GM21723 (cell line): ENCODE results near the gene C17orf58.
A peak's percentile ranks its signal among the peaks of the same experiment; 100 is the strongest.
"Not testable (repeated sequence)": the region's sequence is repeated elsewhere in the genome, so short reads cannot be mapped to it uniquely, and the experiment has no call there.

ENCODE experiments used
- ATAC-seq: cut with Tn5 transposase; IDR thresholded peaks from one replicate; pipeline ENCODE4 v1.9.1; 2021; ENCODE audit warnings: mild to moderate bottlenecking, moderate library complexity; ENCODE audit not compliant: unreplicated experiment

C17orf58 gene

DNA sequence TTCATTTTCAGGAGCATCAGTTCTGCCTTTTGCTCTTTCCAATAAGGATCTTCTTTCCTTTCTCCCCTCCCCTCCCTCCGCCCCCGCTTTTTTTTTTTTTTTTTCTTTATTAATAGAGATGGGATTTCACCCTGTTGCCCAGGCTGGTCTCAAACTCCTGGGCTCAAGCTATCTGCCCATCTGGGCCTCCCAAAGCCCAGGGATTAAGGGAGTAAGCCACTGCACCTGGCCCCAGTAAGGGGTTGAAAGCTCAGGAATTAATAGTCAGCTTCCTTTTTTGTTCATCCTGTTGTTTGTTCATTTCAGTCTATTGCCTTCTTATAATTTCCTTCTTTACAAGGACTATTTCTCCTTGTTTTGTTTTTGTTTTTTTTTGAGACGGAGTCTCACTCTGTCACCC is 7.9 kb upstream of the C17orf58 start:
- ATAC-seq = no peak

DNA sequence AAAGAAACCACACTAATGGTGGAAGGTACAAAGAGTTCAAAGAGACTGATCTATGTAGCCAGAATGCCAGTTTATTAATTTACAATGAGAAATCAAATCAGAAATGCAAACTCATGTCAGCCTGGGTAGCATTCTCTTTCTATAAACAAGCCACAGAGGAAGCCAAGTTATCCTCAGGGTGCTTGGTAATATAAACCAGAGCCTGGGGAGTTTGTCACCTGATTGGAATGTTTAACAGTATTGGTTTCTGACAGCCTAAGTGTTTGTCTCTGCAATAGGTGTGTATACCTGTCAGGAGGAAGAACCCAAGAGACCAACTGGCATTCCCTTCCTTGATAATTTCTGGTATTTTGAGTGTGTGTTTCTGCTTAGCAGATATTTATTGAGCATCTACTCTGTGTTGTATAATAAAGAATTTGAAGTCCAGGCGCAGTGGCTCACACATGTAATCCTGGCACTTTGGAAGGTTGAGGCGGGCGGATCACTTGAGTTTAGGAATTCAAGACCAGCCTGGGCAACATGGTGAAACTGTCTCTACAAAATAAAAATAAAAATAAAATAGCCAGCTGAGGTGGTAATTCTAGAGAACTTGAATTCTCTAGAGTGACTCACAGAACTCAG is 3.1 kb upstream of the C17orf58 start:
- no peak for ATAC-seq

DNA sequence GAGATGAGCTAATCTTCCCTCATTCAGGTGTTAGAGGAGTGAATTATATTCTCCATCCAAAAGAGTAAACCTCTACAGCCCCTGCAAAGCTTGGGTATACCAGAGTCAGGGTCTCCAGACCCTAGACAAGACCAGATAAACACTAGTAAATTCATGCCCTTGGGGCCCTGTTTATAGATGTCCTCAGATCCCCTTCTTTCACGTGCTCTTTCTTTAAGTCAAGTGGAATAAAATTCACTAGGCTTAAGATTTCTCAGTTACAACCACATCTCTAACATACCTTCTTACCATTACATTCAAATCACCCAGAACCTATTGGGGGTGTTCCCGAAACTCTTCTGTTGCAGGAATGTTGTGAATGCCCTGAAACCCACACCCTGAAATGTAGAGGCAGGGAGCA is 2.2 kb upstream of the C17orf58 start:
- ATAC-seq = no peak

DNA sequence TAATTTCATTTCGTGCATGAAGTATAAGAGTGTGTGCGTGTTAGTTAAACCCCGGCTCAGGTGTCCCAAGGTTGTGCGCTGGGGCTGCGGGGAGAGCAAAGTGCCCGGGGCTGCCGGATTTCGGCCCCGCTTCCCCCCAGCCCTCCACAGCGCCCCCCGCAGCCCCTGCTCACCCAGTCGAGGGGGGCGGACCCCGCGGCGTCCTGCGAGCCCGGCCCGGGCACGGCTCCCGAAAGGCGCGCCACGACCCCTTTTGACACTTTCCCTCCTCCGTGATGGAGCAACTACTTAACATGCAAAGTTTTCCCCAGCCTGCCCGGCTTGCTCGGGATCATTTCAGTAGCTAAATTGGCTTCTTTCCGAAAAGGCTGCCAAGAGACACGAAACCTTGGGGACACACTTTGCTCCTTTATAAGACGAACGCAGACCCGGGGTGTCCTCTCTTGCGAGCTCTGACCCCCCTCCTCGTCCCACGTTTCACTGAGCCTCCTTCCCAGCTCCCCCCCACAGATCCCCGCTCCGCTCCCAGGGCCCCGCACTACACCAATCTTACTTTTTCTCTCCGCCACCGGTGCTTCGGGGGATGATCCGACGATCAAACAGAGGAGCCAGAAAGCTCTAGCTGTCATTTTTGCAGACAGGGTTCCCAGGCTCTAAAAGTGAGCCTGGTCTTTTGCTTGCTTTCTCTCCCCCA is 552 bp downstream of the C17orf58 start:
- no peak for ATAC-seq

DNA sequence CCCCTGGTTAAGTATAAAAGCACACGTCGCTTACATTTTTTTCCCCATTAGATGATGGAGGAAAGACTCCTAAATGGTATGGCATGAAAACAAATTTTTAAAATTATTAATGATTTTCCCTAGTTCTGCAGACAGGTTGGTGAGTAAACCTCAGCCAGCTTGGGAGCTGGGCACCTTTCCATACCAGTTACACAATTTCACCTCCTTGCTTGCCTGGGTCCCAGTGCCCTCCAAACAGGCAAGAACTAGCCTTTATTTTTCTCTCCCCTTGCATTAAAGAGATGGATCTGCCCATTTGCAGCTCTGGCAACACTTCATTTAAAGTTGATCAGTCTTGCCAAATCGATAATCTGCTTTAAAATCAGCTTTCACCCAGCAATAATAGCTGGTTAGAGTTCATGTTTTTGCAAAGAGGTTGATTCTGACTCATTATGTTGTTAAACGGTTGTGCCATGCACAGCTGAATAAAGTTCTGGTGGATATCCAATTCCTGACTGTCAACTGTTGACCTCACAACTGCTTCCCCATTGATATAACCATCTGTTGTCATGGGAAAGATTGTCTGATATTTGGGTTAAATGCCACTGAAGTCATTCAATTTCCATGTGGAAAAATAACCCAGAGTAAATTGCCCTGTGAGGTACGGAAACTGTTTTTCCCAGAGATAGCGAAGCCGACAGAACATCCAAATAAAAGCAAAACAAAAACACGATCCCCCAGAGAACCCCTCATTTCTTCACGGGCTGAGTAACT is 1.3 kb downstream of the C17orf58 start:
- no peak for ATAC-seq

DNA sequence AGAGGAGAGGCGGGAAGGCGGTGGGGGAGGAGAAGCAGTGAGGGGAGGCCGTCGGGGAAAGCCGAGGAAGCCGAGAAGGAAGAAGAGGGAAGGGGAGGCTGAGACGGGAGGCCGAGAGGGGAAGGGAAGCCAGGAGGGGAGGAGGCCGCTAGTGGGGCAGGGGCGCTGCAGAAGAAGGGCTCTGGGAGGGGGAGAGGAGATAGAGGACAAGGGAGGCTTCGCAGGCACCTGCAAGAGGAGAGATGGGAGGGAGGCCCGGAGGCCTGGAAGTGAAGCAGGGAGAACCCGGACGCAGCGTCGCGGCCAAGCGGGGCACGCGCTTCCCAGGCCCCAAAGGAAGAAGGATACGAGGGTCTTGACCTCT is 2.3 kb downstream of the C17orf58 start:
- no peak for ATAC-seq

DNA sequence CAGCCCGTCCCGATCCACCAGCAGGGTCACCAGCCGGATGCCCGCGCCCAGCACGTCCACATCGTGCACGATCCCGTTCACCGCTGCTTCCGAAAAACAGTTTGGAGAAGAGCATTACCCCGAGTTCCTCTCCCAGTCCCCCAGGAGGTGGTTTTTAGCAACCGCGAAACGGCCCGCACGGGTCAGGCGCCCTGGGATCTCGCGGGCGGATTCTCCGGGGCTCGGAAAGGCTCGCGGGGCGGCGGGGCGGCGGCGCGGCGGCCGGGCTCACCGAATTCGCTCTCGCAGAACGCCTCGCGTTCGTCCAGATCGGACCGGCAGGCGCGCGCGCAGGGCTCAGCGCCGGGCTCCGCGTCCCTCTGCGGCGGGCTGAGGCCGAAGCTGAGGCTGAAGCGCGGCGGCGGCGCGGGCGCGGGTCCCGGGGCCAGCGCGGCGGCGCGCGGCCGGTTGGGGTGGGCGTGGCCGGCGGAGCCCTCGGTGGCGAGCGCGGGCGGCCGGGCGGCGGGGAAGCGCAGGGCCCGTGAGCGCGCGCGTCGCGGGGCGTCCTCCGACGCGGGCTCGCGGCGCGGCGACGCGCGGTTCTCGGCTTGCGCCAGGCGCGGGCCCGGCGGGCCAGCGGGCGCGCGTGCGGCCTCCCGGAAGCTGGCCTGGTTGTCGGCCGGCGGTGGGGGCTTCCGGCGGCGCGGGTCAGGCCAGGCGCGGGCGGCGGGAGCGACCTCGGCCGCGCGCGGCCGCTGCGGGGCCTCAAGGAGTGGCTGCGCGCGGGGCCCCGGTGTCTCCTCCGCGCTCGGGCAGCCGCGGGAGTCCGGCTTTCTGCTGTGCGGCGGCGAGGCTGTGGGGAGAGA is 2.9 kb downstream of the C17orf58 start:
- ATAC-seq = peak; percentile 76

DNA sequence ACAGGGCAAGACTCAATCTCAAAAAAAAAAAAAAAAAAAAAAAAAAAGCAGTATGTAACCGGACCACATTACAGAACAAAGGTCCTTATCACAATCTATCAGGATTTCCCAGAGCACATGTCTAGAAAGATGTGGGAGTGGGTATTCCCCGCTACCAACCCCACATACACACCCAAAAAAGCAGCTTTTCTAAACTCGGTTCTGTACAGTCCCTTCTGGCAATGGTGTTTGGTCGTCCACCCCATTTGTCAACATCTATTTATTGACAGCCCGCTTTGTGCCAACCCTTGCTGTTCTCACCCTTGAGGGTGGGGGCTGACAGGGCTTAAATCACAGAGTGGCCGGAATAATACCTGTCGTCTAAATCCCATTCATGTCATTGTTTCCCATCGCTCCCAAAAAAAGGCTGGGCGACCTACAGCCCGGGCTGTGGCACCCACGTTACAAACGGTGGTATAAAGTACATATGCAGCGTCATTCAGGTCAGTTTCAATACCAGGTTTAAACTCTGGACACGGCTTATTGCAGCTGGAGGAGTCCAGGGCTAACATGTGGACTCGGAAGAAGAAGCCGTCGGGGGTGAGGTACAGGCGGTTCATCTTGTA is 3.6 kb downstream of the C17orf58 start:
- peak; percentile 13 for ATAC-seq

DNA sequence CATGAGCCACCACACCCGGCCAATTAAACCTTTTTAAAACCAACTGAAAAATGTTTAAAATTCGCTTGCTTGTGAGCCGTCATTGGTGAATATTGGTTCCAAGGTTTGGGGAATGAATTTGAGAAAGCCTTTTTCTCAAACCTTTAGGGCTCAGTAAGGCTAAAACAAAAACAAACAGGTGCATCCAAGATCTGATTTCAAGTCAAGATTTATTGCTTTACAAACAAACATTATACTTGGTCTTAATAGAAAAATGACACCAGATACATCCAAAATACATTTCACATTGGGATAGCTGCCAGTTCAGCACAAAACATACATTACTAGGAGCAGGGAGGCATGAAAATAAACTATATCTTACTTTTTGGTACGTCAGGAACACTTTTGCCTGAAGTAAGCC is 5.4 kb downstream of the C17orf58 start:
- no peak for ATAC-seq

DNA sequence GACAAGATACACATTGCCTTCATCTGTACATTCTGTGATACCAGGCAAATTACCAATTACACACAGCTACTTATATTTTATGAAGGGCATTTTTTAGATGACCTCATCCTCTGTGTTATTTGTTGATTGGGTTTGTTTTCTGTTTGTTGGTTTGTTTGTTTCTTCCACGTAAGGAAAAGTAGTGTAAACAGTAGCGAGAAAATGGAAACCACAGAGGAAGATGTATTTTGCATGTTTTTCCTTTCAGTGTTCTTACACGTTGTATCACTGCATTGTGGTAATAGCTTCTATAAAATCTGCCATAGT is 12.9 kb downstream of the C17orf58 start:
- no peak for ATAC-seq

DNA sequence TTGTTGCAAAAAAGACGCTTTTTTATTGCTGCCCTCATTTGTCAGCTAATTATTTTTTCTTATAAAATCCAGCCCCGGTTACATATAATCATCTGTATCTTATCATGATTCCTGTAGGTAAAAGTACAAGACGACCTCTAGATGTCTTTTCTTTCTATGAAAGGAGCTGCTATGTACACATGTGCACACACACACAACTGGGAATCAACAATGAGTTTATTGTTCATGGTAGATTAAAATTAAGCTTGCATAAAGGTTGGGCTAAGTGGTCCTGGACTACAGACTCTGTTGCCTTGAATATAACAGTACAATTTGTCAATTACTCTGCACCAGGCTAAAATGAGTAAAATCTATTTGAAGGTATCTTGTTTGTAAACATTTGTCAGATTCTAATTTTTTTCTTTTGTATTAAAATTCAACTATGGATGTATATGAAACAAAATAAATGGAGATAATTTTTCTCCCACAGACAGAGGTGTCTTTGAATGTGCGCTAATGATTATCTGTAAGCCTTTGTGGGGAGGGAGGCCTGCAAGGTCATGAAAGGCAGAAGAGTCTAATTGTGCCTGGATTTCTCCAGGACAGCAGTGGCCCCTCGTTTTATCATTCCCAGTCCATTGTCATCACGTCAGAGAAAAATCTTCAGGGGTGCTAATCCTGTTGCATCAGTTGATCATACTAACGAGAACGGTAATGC is 13.4 kb downstream of the C17orf58 start:
- no peak for ATAC-seq

DNA sequence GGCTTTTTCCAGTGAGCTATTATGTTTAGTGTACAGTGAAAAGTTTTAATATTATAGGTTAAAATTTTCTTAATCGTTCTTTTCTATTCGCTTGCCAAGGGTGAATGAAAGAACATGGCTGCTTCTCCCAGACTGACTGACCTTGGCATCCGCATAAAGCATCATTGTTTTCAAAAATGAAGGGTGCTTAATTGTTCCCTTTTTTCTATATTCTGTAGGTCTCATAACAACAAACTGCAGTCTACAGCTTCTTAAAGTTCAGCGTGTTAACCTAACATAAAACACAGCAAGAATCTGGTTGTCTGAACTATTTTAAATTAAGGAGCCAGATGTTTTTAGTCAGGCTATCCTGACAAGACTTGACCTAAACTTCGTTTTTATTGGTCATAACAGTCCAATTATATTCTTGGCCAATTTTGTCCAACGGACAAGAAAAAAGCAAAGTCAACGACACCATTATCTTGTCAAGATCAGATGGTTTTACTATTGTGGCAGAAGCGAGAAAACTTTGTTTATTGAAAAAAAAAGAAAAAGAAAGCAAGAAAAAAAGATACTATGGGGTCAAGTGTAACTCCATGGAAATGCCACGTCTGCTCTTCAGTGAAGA is 14.1 kb downstream of the C17orf58 start:
- ATAC-seq = no peak

DNA sequence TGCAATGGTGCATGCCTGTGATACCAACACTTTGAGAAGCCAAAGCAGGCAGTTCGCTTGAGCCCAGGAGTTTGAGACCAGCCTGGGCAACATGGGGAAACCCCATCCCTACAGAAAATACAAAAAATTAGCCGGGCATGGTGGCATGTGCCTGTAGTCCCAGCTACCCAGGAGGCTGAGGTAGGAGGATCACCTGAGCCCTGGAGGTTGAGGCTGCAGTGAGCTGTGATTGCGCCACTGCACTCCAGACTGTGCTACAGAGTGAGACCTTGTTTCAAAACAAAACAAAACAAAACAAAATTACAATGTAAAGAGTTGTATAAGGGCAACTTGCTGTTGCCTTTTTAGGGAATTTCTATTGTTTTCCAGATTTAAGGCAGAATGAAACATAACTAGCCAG is 15.4 kb downstream of the C17orf58 start:
- ATAC-seq = not testable (repeated sequence)

DNA sequence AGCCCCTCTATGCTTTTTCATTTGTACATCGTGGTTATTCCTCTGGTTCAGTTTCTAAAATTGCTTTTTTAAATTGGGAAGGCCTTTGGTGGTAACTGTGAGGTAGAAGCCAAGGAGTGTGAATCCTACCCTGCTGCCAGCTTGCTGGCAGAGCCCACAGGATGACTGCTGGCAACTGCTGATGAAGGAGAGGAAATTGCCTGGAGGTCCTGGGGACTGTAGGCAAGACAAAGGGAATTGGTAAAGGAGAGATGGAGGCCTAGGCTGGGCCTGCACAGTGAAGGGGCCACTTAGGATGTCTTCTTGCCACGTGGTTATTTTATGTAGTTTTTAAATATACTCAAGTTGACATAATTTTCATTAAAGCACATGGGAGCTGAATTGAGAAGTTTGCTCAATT is 15.8 kb downstream of the C17orf58 start:
- no peak for ATAC-seq

DNA sequence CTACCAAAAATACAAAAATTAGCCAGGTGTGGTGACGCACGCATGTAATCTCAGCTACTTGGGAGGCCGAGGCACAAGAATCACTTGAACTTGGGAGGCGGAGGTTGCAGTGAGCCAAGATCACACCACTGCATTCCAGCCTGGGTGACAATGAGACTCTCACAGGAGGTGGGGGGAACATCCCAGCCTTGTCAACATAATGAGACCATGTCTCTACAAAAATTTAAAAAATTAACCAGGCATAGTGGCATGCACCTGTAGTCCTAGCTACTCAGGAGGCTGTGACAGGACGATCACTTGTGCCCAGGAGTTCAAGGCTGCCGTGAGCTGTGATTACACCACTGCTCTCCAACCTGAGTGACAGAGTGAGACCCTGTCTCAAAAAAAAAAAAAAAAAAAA is 20.0 kb downstream of the C17orf58 start:
- not testable (repeated sequence) for ATAC-seq

DNA sequence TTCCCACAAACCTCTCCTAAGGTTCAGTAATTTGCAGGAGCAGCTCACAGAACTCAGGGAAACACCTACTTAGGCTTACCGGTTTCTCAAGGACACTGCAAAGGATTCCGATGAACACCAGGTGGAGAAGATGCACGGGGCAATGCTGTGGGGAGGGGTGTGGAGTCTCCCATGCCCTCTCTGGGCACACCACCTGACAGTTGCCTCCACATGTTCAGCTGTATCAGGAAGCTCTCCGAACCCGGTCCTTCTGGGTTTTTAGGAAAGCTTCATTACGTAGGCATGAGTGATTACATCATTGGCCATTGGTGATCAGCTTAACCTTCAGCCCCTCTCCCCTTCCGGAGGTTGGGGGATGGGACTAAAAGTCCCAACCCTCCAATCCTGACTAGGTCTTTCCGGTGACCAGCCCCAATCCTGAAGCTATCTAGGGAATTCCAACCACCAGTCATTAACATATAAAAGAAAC is 21.6 kb downstream of the C17orf58 start:
- ATAC-seq = no peak

DNA sequence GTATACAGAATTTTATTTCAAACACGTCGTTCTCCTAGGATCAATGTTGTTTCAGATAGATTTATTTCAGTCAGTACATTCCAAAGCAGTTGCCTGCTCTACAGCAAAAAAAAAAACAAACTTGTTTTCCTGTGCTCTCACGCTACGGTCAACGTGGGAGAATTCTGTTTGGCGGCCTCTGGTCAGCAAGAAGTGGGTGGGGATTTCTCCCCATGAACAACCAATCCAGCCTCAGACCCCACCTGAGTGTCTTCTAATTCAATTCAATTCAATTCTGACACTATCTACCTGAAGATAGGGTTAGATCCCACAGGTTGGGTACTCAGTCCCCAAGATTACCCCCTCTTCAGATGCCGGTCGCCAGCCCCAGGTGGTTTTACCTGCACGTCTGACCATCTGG is 22.1 kb downstream of the C17orf58 start:
- no peak for ATAC-seq

DNA sequence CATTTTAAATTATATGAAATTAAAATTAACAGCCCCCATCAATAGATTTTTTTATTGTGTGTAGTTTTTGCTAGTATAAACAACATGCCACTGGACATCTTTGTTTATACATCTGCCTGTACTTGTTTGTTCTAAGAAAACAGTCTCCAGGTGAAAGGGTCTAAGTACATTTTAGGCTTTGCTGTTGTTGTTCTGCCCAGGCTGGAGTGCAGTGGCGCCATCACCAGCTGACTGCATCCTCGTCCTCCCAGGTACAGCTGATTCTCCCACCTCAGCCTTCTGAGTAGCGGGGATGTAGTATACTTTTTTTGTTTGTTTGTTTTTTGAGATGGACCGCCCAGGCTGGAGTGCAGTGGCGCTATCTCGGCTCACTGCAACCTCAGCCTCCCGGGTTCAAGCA is 25.5 kb downstream of the C17orf58 start:
- ATAC-seq = no peak

DNA sequence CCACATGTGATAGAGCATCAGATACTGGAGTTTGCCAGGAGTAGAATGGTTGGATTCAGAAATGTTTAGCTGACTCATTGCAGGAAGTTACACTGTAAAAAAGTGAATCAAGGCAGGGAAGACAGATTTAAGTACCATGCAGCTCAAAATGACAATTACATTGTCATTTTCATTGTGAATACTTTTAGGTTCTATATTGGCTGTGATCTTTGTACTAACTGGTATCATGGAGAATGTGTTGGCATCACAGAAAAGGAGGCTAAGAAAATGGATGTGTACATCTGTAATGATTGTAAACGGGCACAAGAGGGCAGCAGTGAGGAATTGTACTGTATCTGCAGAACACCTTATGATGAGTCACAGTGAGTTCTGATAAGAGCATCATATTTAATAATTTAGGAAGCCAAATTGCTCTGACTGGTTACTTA is 33.1 kb downstream of the C17orf58 start:
- ATAC-seq = not testable (repeated sequence)

DNA sequence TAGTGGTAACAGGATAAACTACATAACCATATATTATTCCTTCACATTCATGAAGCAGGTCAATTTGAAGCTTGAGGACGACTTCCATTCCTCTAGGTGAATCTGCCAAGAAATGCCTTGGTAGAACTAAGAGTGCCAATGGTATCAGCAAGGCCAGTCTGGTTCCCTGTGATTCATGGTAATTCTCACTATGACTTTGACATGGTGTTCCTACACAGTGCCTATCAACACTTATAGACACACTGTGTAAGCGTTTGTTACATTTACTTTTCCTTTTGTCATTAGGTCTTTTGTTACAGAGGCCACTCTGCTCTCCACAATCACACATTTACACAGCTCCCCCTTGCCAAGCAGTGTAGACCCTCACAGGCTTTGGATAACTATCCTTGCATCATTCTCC is 34.1 kb downstream of the C17orf58 start:
- ATAC-seq = not testable (repeated sequence)
